B cell (primary cell): Measurements from ENCODE around the gene RNU1-2. TPM values are rescaled to one million over a fixed set of nuclear protein-coding genes. Genes with fewer than 3 reads are reported as not detected.
"Not testable (repeated sequence)": the region's sequence is repeated elsewhere in the genome, so short reads cannot be mapped to it uniquely, and the experiment has no call there.

ENCODE experiments used
- ATAC-seq: fragments of 200-7000 bp; cut with Tn5 transposase; one replicate; pipeline ENCODE4 v1.10.0; 2021; ENCODE audit warnings: low read depth, mild to moderate bottlenecking, moderate number of reproducible peaks, moderate library complexity
- CTCF ChIA-PET: fragments of 350-600 bp; sonication (Branson Sonifier 250); formaldehyde crosslinking; loops from one replicate; lab custom pipeline; 2021; ENCODE audit warnings: antibody characterized with exemption, inconsistent platforms; lab: Charles Lee
- POLR2A ChIA-PET: fragments of 350-600 bp; sonication (Branson Sonifier 250); formaldehyde crosslinking; loops from one replicate; lab custom pipeline; 2021; ENCODE audit warnings: antibody characterized with exemption; lab: Charles Lee
- DNase-seq: peaks from one replicate; pipeline ENCODE4 v3.0.0; 2013
- H2AFZ ChIP-seq: 2 replicates; pipeline ENCODE4 v1.6.1; 2012; ENCODE audit warnings: mild to moderate bottlenecking, low read depth, low read length; ENCODE audit not compliant: insufficient read depth, poor library complexity, severe bottlenecking
- H3K27ac ChIP-seq, 2 donors: 1 replicate in 1 of 2; 2 replicates in 1 of 2; pipeline ENCODE4 v1.5.1; 2012 to 2013; ENCODE audit warnings: low read length in 2 of 2, mild to moderate bottlenecking in 2 of 2, moderate library complexity in 1 of 2
- H3K27me3 ChIP-seq, 4 experiments: fragments of 200-600 bp in 1 of 4; sonication (generic) in 1 of 4; replicated peaks in 1 of 4; 1 replicate in 2 of 4; 2 replicates in 2 of 4; pipeline versions ENCODE4 v1.6.1 to v1.7.0; 2013 to 2016; ENCODE audit warnings: low read length in 3 of 4, mild to moderate bottlenecking in 2 of 4, mixed read lengths in 1 of 4, moderate library complexity in 1 of 4; ENCODE audit not compliant: insufficient read depth in 4 of 4, control insufficient read depth in 3 of 4; ENCODE audit errors: control extremely low read depth in 1 of 4
- H3K36me3 ChIP-seq, 2 experiments: replicated peaks in 1 of 2; 1 replicate in 1 of 2; 2 replicates in 1 of 2; pipeline versions ENCODE4 v1.6.1 to v1.7.1; 2013; ENCODE audit warnings: low read length in 1 of 2; ENCODE audit not compliant: insufficient read depth in 2 of 2, control insufficient read depth in 1 of 2; ENCODE audit errors: control extremely low read depth in 1 of 2, extremely low read depth in 1 of 2
- H3K4me1 ChIP-seq, 2 donors: fragments of 200-600 bp in 1 of 2; sonication (generic) in 1 of 2; 1 replicate in 1 of 2; 2 replicates in 1 of 2; pipeline versions ENCODE4 v1.5.1 to v1.6.1; 2013 to 2017; ENCODE audit warnings: low read length in 2 of 2; ENCODE audit not compliant: control insufficient read depth in 2 of 2, insufficient read depth in 2 of 2
- H3K4me2 ChIP-seq: replicated peaks from 2 replicates; pipeline ENCODE3; 2012; ENCODE audit warnings: mild to moderate bottlenecking, low read depth, low read length; ENCODE audit not compliant: poor library complexity, severe bottlenecking
- H3K4me3 ChIP-seq, 5 experiments: fragments of 200-600 bp in 1 of 5; sonication (generic) in 1 of 5; 1 replicate in 3 of 5; 2 replicates in 2 of 5; pipeline versions ENCODE4 v1.5.1 to v1.7.0; 2011 to 2016; ENCODE audit warnings: low read length in 4 of 5, mild to moderate bottlenecking in 4 of 5, low read depth in 2 of 5, control low read depth in 1 of 5, moderate library complexity in 1 of 5; ENCODE audit not compliant: insufficient read depth in 1 of 5; ENCODE audit errors: control extremely low read depth in 1 of 5, extremely low read depth in 1 of 5
- H3K79me2 ChIP-seq: fragments of 200-600 bp; sonication (generic); one replicate; pipeline ENCODE4 v1.6.0; 2016; ENCODE audit warnings: low read length; ENCODE audit not compliant: control insufficient read depth, insufficient read depth
- H3K9ac ChIP-seq: fragments of 200-600 bp; sonication (generic); 2 replicates; pipeline ENCODE4 v1.6.1; 2017; ENCODE audit warnings: mild to moderate bottlenecking, low read length, moderate library complexity
- H3K9me3 ChIP-seq, 3 donors: one replicate each; pipeline versions ENCODE4 v1.6.1 to v1.7.1; 2013; ENCODE audit warnings: low read length in 2 of 3; ENCODE audit not compliant: control insufficient read depth in 2 of 3, insufficient read depth in 1 of 3; ENCODE audit errors: control extremely low read depth in 1 of 3
- H4K20me1 ChIP-seq: 2 replicates; pipeline ENCODE4 v1.6.0; 2012; ENCODE audit warnings: mild to moderate bottlenecking, low read length; ENCODE audit not compliant: insufficient read depth, control insufficient read depth, poor library complexity, severe bottlenecking
- H3K27ac Mint-ChIP-seq: one replicate; pipeline ENCODE4 v1.8.0; 2021; ENCODE audit warnings: mixed read lengths
- H3K27me3 Mint-ChIP-seq: one replicate; pipeline ENCODE4 v1.8.0; 2021; ENCODE audit warnings: mixed read lengths
- H3K4me1 Mint-ChIP-seq: one replicate; pipeline ENCODE4 v1.8.0; 2021; ENCODE audit warnings: mixed read lengths
- H3K4me3 Mint-ChIP-seq: one replicate; pipeline ENCODE4 v1.8.0; 2021; ENCODE audit warnings: mixed read lengths
- H3K9me3 Mint-ChIP-seq: one replicate; pipeline ENCODE4 v1.8.0; 2022; ENCODE audit warnings: mixed read lengths; ENCODE audit not compliant: insufficient read depth
- EZH2 ChIP-seq: IDR thresholded peaks from 2 replicates; pipeline ENCODE4 v1.6.1; 2012; ENCODE audit warnings: borderline replicate concordance, low read depth, mild to moderate bottlenecking, moderate library complexity, low read length; ENCODE audit not compliant: insufficient read depth, poor library complexity, severe bottlenecking
- WGBS: methylation state at CpG from one replicate; pipeline ENCODE4 v1.1.5; 2013; ENCODE audit warnings: missing lambda C conversion rate; ENCODE audit not compliant: insufficient coverage; 5-methylcytosine and 5-hydroxymethylcytosine counted together
- intact Hi-C: fragments of 100-400 bp; cut with micrococcal nuclease; formaldehyde crosslinking; loops from one replicate; pipeline ENCODE4 v1.10.0; 2022
- polyA plus RNA-seq: library from polyadenylated mRNA; depleted of rRNA; stranded (reverse); fragments of >200 nt; gene quantifications from 2 replicates; pipeline ENCODE4 v1.2.3, GENCODE V29; 2012
- total RNA-seq, 2 donors: library from RNA; stranded (reverse); fragments of 120-200 nt in 1 of 2; gene quantifications; 1 replicate in 1 of 2; 2 replicates in 1 of 2; pipeline versions ENCODE4 v1.2.3 to v1.2.4, GENCODE V29; 2013 to 2022
- TF ChIP-seq, protein P1 (sequence below): fragments of 200-600 bp; IDR thresholded peaks from one replicate; pipeline ENCODE4 v1.8.0; 2022; ENCODE audit warnings: antibody characterized with exemption, mild to moderate bottlenecking

RNU1-2 gene
- total and polyA plus RNA-seq, 2 donors (not counting 1 experiment from before 2014, with no cell fraction given): 4,377 TPM; not detected in 1

DNA sequence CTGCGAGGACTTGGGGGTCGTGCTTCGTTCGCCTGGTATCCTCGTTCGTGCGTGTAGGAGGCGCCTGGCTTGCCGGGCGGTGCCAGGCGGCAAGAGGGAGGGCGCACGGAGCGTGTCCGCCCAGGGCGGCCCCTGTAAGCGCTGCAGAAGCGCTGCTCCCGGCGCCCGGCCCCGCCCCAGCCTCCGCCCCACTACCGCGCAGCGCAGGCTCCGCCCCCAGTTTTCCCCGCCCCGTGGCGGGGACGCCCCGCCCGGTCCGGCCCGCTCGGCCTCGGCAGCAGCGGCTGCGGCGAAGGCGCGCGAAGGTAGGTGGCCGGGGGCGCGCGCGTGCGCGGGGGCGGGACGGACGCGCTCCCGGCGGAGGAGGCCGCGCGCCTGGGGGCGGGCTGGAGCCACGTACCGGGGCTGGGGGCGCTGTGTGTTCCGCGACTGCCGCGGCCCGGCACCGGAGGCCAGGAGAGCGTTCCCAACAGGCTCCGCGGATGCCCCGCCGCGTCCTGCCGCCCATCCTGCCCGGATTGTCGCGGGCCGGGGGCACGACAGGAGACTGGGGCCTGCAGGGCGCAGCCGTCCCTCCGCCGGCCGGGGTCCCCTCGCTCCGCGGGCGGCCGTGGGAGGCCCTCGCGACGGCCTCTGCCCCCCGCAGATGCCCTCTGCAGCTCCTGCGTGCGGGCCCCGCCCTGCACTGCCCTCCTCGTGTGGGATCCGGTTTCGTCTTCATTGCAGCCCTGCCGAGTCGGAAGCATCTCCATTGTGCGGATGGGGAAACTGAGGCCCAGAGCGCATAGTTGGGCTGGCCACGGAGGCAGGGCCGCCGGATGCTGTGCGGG, 18.3 kb downstream of the RNU1-2 start:
- Mint-ChIP-seq H3K9me3 (no peaks in the 10 kb centered on the region), H3K27ac (peak overlapping the region; percentile 84), H3K4me1 (peaks cover 26% of the 10 kb centered on the region), H3K27me3 (no peaks in the 10 kb centered on the region), H3K4me3 (peak overlapping the region; percentile 91)
- H3K27ac ChIP-seq: peak overlapping the region; percentile 62 to 71
- H3K9ac ChIP-seq: peak overlapping the region; percentile 89
- no peak for TF ChIP-seq EZH2
- TF ChIP-seq, protein P1, sequence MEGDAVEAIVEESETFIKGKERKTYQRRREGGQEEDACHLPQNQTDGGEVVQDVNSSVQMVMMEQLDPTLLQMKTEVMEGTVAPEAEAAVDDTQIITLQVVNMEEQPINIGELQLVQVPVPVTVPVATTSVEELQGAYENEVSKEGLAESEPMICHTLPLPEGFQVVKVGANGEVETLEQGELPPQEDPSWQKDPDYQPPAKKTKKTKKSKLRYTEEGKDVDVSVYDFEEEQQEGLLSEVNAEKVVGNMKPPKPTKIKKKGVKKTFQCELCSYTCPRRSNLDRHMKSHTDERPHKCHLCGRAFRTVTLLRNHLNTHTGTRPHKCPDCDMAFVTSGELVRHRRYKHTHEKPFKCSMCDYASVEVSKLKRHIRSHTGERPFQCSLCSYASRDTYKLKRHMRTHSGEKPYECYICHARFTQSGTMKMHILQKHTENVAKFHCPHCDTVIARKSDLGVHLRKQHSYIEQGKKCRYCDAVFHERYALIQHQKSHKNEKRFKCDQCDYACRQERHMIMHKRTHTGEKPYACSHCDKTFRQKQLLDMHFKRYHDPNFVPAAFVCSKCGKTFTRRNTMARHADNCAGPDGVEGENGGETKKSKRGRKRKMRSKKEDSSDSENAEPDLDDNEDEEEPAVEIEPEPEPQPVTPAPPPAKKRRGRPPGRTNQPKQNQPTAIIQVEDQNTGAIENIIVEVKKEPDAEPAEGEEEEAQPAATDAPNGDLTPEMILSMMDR: no peak
- H3K36me3 ChIP-seq: no peaks in the 10 kb centered on the region
- no peaks in the 10 kb centered on the region for H3K27me3 ChIP-seq
- ATAC-seq (peak; percentile 97), DNase-seq (peak; percentile 96)
- WGBS: under 1% methylated on average over 109 of the region's 109 CpGs
- peaks cover 0 to 6% (median 0%) of the 10 kb centered on the region in 3 donors for H3K9me3 ChIP-seq
- no peaks in the 10 kb centered on the region for H4K20me1 ChIP-seq
- intact Hi-C loops: loop anchor here (1.0 to 2.0 kb wide), 4 partner anchors 9 to 140 kb away; partner anchors contain the start of gene SDHB
- H3K4me3 ChIP-seq: peak overlapping the region in 4 of 5 experiments; percentile 65 to 83 (median 72)
- H3K79me2 ChIP-seq: no peaks in the 10 kb centered on the region
- peaks cover 25 to 27% of the 10 kb centered on the region in 2 donors for H3K4me1 ChIP-seq
- POLR2A ChIA-PET: no interaction called here
- CTCF ChIA-PET: no interaction called here
- peak overlapping the region; percentile 74 for H2AFZ ChIP-seq
- peak overlapping the region; percentile 82 for H3K4me2 ChIP-seq

DNA sequence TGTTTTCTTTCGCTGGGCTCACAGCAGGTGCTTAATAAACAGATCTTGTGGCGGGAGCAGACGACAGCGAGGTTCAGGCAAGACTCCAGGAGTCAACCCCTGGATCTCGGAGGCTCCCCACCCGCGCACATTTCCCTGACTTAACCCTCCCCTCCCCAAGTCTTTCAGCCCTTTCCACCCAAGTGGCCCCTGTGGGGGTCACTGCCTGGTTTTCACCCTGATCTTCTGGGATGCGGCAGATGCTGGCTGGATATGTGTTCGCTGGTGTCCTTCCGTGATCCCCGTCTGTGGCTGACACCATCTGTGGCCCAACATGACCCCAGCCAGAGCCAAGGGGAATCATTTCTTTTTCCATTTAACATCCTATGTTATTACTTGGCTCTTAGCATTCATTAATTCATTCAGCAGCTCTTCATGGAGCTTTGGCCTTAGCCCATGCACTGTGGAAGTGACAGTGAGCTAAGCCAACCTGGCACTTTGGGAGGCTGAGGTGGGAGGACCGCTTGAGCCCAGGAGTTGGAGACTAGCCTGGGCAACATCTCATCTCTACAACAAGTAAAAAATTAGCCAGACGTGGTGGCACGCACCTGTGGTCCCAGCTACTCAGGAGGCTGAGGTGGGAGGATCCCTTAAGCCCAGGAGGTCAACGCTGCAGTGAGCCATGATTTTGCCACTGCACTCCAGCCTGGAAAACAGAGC, 19.3 kb downstream of the RNU1-2 start:
- CTCF ChIA-PET: interaction anchor here (0.9 kb wide), 1 partner anchor 46 kb away, joined by 3 read pairs; no protein-coding TSS in a partner anchor
- not testable (repeated sequence) for H3K36me3 ChIP-seq, ATAC-seq, H3K9me3 ChIP-seq, H3K27me3 Mint-ChIP-seq, H3K27me3 ChIP-seq, H3K27ac ChIP-seq, H3K79me2 ChIP-seq, DNase-seq, H4K20me1 ChIP-seq, H3K9me3 Mint-ChIP-seq
- POLR2A ChIA-PET: interaction anchor here (0.7 kb wide), 1 partner anchor 11 kb away, joined by 3 read pairs; no protein-coding TSS in a partner anchor
- Histone ChIP-seq H3K9ac (peak overlapping the region; percentile 89), H3K4me2 (peak overlapping the region; percentile 82), H3K4me1 (peaks cover 25 to 27% of the 10 kb centered on the region in 2 donors), H3K4me3 (peak overlapping the region in 3 of 5 experiments; percentile 51 to 83 (median 65)), H2AFZ (peak overlapping the region; percentile 74)
- WGBS: 74% methylated on average over 14 of the region's 15 CpGs
- intact Hi-C loops: loop anchor here (2.0 kb wide), 1 partner anchor 98 kb away; no protein-coding TSS in a partner anchor
- H3K27ac Mint-ChIP-seq: peak overlapping the region; percentile 84
- H3K4me3 Mint-ChIP-seq: peak overlapping the region; percentile 91
- peaks cover 25% of the 10 kb centered on the region for H3K4me1 Mint-ChIP-seq
